ENCODE results near the gene PTH2. TPM values are rescaled to one million over a fixed set of nuclear protein-coding genes. Genes with fewer than 3 reads are reported as not detected.

PTH2 gene
- total RNA-seq, 6 experiments from 2014 or later, result not detected

DNA sequence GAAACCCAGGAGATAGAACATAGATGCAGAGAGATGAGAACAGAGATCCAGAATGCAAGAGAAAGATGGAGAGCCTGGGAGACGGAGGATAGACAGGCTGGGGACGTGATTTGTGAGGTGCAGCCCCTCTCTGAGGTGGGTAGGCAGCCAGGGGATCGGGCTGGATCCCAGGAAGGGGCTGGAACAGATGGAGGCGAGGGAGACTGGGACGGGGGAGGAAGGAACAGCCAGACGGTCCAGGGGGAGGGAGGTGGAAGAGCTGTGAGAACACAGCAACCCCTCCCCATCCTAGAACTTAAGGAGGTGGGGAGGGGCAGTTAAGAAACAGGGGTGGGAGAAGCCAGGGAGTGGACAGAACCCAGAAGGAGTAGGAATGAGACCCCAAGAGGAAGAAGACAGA is 15.0 kb upstream of the PTH2 start:
- peaks cover 26% of the 10 kb centered on the region for H3K4me1 Mint-ChIP-seq (ENCODE audit: low read depth)
- H3K27ac Mint-ChIP-seq, result no peak overlapping the region
- H3K9me3 Mint-ChIP-seq, result no peaks in the 10 kb centered on the region; the same call in 1 of the 2 replicates
- no peaks in the 10 kb centered on the region for H3K36me3 Mint-ChIP-seq (ENCODE audit: low read depth)
- DNase-seq, result no peak
- H3K4me3 Mint-ChIP-seq, result no peak overlapping the region
- TF ChIP-seq CTCF (IDR thresholded peaks at IDR 0.05), result no peak
- H3K27me3 Mint-ChIP-seq (ENCODE audit: insufficient read depth), result peaks cover 60% of the 10 kb centered on the region

GRCh38 chr19:49437231-49437630 is 14.0 kb upstream of the PTH2 start:
- no peak for TF ChIP-seq CTCF (IDR thresholded peaks at IDR 0.05)
- no peak overlapping the region for H3K4me3 Mint-ChIP-seq
- no peak overlapping the region for H3K27ac Mint-ChIP-seq
- no peaks in the 10 kb centered on the region for H3K36me3 Mint-ChIP-seq (ENCODE audit: low read depth)
- no peak for DNase-seq
- H3K27me3 Mint-ChIP-seq (ENCODE audit: insufficient read depth), result peaks cover 61% of the 10 kb centered on the region
- H3K9me3 Mint-ChIP-seq, result peaks cover 2% of the 10 kb centered on the region; the same call in 1 of the 2 replicates
- peaks cover 21% of the 10 kb centered on the region for H3K4me1 Mint-ChIP-seq (ENCODE audit: low read depth)

DNA sequence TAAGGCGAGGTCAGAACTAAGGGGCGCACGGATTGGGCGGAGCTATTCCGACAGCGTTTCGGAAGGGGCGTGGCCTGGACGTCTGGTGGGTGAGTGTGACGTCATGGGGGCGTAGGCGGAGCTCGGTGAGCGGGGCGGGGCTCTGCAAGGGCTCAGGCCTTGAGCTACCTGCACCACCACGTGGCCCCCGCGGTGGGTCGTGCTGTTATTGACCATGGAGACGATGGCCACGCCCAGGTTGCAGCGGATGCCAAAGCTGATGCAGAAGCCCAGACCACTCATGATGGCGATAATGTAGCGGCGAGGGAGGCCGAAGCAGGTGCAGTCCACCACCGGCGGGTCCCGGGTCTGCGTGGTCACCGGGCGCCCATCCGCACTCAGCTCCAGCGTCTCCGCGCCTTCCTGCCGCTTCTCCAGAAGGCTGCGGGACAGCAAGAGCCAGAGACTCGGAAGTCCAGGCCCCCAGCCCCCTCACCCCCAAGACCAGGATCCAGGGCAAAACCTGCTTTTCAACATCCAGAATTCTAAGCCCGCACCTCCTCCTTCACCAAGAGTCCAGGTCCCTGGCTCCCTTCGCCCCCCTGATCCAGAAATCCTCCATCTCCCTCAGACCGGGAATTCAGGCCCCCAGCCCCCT is 13.3 kb upstream of the PTH2 start:
- TF ChIP-seq CTCF (IDR thresholded peaks at IDR 0.05), result no peak
- peaks cover 13% of the 10 kb centered on the region for H3K4me1 Mint-ChIP-seq (ENCODE audit: low read depth)
- no peaks in the 10 kb centered on the region; the same call in 1 of the 2 replicates for H3K36me3 Mint-ChIP-seq (ENCODE audit: low read depth)
- peaks cover 59% of the 10 kb centered on the region for H3K27me3 Mint-ChIP-seq (ENCODE audit: insufficient read depth)
- DNase-seq, result no peak
- peaks cover 5% of the 10 kb centered on the region; the same call in 1 of the 2 replicates for H3K9me3 Mint-ChIP-seq
- no peak overlapping the region for H3K4me3 Mint-ChIP-seq
- H3K27ac Mint-ChIP-seq, result no peak overlapping the region

DNA sequence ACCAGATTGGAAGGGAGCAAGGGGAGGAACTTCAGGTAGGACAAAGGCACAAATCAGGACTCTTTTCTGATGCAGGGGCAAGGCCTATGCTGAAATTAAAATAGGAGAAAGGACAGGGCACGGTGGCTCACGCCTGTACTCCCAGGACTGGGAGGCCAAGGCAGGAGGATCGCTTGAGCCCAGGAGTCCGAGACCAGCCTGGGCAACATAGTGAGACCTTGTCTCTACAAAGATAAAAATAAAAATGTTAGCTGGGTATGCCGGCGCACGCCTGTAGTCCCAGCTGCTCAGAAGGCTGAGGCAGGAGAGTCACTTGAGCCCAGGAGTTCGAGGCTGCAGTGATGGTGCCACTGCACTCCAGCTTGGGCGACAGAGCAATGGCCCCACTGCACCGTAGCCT is 12.4 kb upstream of the PTH2 start:
- peaks cover 9% of the 10 kb centered on the region for H3K4me1 Mint-ChIP-seq (ENCODE audit: low read depth)
- peaks cover 63% of the 10 kb centered on the region for H3K27me3 Mint-ChIP-seq (ENCODE audit: insufficient read depth)
- no peak overlapping the region for H3K27ac Mint-ChIP-seq
- H3K36me3 Mint-ChIP-seq (ENCODE audit: low read depth), result no peaks in the 10 kb centered on the region; the same call in 1 of the 2 replicates
- TF ChIP-seq CTCF (IDR thresholded peaks at IDR 0.05), result no peak
- no peak for DNase-seq
- peaks cover 5% of the 10 kb centered on the region; the same call in 1 of the 2 replicates for H3K9me3 Mint-ChIP-seq
- no peak overlapping the region for H3K4me3 Mint-ChIP-seq

DNA sequence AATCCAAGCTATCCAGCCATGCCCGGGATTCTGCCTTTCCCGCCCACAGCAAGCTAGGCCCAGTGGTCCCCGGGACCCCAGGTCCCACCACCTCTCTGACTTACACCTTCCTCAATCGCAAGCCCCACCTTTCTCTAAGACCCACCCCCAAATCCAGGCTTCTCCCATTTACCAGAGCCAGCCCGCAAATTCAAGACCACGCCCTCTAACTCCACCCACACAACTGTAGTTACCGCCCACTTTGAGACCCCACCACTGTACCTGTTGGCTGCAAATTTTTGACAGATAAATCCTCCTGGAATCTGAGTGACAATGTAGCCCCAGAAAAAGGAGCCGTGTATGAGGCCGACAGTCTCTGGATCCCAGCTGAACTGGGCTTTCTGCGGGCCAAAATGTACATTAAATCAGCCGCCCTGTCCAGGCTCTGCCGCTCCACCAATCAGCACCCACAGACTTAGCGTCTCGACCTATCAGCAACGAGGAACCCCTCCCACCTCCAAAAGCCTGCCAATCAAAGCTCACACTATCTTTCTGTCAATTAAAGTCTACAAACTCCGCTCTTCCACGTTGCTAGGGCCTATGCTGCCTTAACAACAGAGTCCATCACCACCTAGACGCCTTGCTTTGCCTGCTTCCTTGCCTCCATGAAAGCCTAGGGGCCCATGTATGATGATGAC is 11.8 kb upstream of the PTH2 start:
- no peaks in the 10 kb centered on the region; the same call in 1 of the 2 replicates for H3K36me3 Mint-ChIP-seq (ENCODE audit: low read depth)

More for the DNA sequence above, 11.8 kb upstream of the PTH2 start:
- Mint-ChIP-seq H3K27me3 (ENCODE audit: insufficient read depth) (peaks cover 64% of the 10 kb centered on the region), H3K27ac (no peak overlapping the region), H3K4me1 (ENCODE audit: low read depth) (peaks cover 3% of the 10 kb centered on the region; the same call in 1 of the 2 replicates), H3K9me3 (peaks cover 5% of the 10 kb centered on the region; the same call in 1 of the 2 replicates), H3K4me3 (no peak overlapping the region)
- DNase-seq, result no peak
- TF ChIP-seq CTCF (IDR thresholded peaks at IDR 0.05), result no peak
